ENCODE results near the gene XRCC4. TPM values are rescaled to one million over a fixed set of nuclear protein-coding genes. Genes with fewer than 3 reads are reported as not detected.
"Not testable (repeated sequence)": the region's sequence is repeated elsewhere in the genome, so short reads cannot be mapped to it uniquely, and the experiment has no call there.

Gene XRCC4
- total RNA-seq, 2 donors from 2014 or later, result 11.3 to 12.4 TPM

- no peak for ATAC-seq (replicated peaks)
- H3K36me3 Mint-ChIP-seq (ENCODE audit: low read depth), result no peaks in the 10 kb centered on the region
- no peaks in the 10 kb centered on the region for H3K4me1 Mint-ChIP-seq
Observed at GRCh38 chr5:83219077-83219476, 141.7 kb downstream of the XRCC4 start.

GRCh38 chr5:83219495-83219894 lies 142.1 kb downstream of the XRCC4 start:
- no peaks in the 10 kb centered on the region for H3K27me3 Mint-ChIP-seq
- H3K4me1 Mint-ChIP-seq, result no peaks in the 10 kb centered on the region
- no peaks in the 10 kb centered on the region for H3K36me3 Mint-ChIP-seq (ENCODE audit: low read depth)
- no peaks in the 10 kb centered on the region for H3K9me3 Mint-ChIP-seq
- no peak overlapping the region for H3K4me3 Mint-ChIP-seq
- H3K27ac Mint-ChIP-seq, result no peak overlapping the region
- ATAC-seq (replicated peaks), result no peak

More at GRCh38 chr5:83219077-83219476, 141.7 kb downstream of the XRCC4 start:
- Mint-ChIP-seq H3K4me3 (no peak overlapping the region), H3K9me3 (no peaks in the 10 kb centered on the region), H3K27ac (no peak overlapping the region), H3K27me3 (no peaks in the 10 kb centered on the region)

GRCh38 chr5:83220331-83220730 lies 143.0 kb downstream of the XRCC4 start:
- no peaks in the 10 kb centered on the region for H3K36me3 Mint-ChIP-seq (ENCODE audit: low read depth)
- no peak overlapping the region for H3K27ac Mint-ChIP-seq
- H3K9me3 Mint-ChIP-seq, result no peaks in the 10 kb centered on the region
- ATAC-seq (replicated peaks), result no peak
- H3K4me1 Mint-ChIP-seq, result no peaks in the 10 kb centered on the region
- H3K27me3 Mint-ChIP-seq, result no peaks in the 10 kb centered on the region
- no peak overlapping the region for H3K4me3 Mint-ChIP-seq

DNA sequence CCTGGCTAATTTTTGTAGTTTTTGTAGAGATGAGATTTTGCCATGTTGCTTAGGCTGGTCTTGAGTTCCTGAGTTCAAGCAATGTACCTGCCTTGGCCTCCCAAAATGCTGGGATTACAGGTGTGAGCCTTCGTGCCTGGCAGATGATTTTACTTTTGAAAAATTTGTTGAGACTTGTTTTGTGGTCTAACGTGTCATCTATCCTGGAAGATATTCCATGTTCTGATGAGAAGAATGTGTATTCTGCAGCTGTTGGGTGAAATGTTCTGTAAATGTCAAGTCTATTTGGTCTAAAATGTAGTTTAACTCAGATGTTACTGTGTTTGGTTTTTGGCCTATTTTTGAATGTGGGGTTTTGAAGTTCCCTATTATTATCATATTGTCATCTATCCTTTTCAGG lies 145.6 kb downstream of the XRCC4 start:
- Mint-ChIP-seq H3K27me3 (no peaks in the 10 kb centered on the region), H3K27ac (no peak overlapping the region), H3K9me3 (no peaks in the 10 kb centered on the region), H3K36me3 (ENCODE audit: low read depth) (no peaks in the 10 kb centered on the region), H3K4me1 (no peaks in the 10 kb centered on the region), H3K4me3 (no peak overlapping the region)
- ATAC-seq (replicated peaks), result no peak

DNA sequence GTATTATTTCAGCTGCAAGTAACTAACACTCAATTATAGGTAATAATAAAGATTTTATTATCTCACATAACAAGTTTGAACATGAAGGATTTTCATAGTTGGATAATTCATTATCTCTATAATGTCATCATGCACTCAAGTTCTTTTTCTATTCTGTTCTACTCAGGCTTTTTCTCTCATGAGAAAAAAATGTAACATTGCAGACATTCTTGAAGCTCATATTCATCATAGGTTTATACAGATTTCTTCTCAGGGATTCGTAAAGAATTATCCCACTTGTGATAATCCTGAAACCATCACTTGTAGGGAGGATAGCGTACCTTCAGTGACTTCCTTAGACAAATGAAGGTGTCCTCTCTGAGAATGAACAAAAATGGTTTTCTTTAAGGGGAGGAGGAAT lies 150.3 kb downstream of the XRCC4 start:
- Mint-ChIP-seq H3K4me1 (no peaks in the 10 kb centered on the region), H3K9me3 (no peaks in the 10 kb centered on the region), H3K27ac (no peak overlapping the region), H3K4me3 (no peak overlapping the region), H3K36me3 (ENCODE audit: low read depth) (no peaks in the 10 kb centered on the region), H3K27me3 (no peaks in the 10 kb centered on the region)
- no peak for ATAC-seq (replicated peaks)

DNA sequence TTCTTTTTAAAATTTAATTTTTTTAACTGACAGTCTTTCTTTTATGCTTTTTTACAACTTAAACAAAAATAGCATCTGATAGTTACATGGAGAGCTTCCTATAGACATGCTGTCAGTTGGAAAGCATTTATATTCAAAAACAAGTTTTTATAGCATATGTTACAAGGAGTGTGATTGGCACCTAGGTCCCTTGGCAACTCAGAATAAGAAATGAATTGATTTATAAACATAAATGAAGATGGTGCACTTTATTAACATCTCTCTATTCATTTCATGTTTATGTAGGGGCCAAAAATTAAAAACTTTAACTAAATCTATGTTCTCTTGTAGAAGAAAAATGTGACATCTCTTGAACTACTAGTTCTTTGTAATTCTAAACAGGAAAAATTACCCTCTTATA lies 153.2 kb downstream of the XRCC4 start:
- H3K4me3 Mint-ChIP-seq, result no peak overlapping the region
- H3K9me3 Mint-ChIP-seq, result no peaks in the 10 kb centered on the region
- ATAC-seq (replicated peaks), result no peak
- no peaks in the 10 kb centered on the region for H3K4me1 Mint-ChIP-seq
- H3K27me3 Mint-ChIP-seq, result no peaks in the 10 kb centered on the region
- no peaks in the 10 kb centered on the region for H3K36me3 Mint-ChIP-seq (ENCODE audit: low read depth)
- H3K27ac Mint-ChIP-seq, result no peak overlapping the region

GRCh38 chr5:83244516-83244915 lies 167.2 kb downstream of the XRCC4 start:
- H3K9me3 Mint-ChIP-seq, result no peaks in the 10 kb centered on the region
- no peak overlapping the region for H3K4me3 Mint-ChIP-seq
- H3K27ac Mint-ChIP-seq, result no peak overlapping the region
- no peaks in the 10 kb centered on the region for H3K27me3 Mint-ChIP-seq
- no peaks in the 10 kb centered on the region for H3K36me3 Mint-ChIP-seq (ENCODE audit: low read depth)
- no peak for ATAC-seq (replicated peaks)
- H3K4me1 Mint-ChIP-seq, result no peaks in the 10 kb centered on the region

DNA sequence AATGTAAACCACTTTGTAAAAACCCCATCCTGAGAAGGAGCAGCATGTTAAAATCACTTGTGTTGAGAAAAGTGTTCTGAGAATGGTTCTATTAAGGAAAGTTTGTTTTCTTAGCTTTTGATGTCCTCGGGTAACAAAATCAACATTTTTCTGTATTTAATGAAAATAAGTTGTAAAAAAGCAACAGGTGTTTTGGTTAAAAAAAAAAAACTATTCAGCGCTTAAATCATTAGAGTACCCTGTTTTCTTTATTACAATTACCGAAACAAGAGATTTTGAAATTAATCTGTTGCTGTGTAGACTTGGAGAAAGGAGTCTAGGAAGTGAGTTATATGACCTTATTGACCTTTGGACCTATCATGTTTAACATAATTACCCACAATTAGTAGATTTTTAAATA lies 167.7 kb downstream of the XRCC4 start:
- Mint-ChIP-seq H3K27ac (no peak overlapping the region), H3K27me3 (no peaks in the 10 kb centered on the region), H3K9me3 (no peaks in the 10 kb centered on the region), H3K36me3 (ENCODE audit: low read depth) (no peaks in the 10 kb centered on the region), H3K4me1 (no peaks in the 10 kb centered on the region), H3K4me3 (no peak overlapping the region)
- ATAC-seq (replicated peaks), result no peak

DNA sequence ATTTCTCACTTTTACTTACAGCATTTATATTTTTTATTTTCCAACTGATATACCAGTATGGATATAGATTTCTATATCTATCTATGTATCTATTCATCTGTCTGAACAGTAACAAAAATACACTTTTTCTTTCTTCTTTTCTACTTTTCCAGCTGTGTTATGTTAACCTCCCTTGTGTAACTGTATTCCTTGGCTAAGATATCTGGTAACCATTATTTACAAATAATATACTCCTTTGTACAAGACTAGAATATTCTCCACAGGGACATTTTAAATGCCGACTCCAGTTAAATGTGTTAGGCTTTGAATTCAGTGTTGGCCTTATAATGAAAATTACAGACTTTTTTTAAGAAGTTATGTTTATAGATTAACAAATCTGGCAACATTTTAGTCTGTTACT lies 168.7 kb downstream of the XRCC4 start:
- no peaks in the 10 kb centered on the region for H3K9me3 Mint-ChIP-seq
- no peak for ATAC-seq (replicated peaks)
- no peaks in the 10 kb centered on the region for H3K36me3 Mint-ChIP-seq (ENCODE audit: low read depth)
- no peaks in the 10 kb centered on the region for H3K4me1 Mint-ChIP-seq
- no peaks in the 10 kb centered on the region for H3K27me3 Mint-ChIP-seq
- H3K4me3 Mint-ChIP-seq, result no peak overlapping the region
- no peak overlapping the region for H3K27ac Mint-ChIP-seq

DNA sequence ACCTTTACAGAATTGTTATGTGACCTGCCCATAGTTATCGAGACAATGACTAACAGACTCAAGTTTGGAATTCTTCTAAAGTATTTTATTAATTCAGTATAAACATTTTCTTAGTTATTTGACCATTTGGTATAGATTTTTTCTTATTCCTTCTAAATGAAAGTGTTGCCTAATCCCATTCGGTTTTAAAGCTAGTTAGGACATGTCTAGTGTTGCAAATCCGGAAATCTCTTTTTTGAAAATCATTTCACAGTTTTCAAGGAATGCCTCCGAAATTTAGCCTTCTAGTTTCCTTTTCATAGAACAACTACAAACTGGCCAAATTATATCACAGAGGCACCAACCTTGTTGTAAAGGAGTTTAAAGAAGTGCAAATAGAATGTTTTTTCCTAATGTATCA lies 171.8 kb downstream of the XRCC4 start:
- Mint-ChIP-seq H3K36me3 (ENCODE audit: low read depth) (no peaks in the 10 kb centered on the region), H3K9me3 (no peaks in the 10 kb centered on the region), H3K4me1 (no peaks in the 10 kb centered on the region), H3K27ac (no peak overlapping the region), H3K27me3 (no peaks in the 10 kb centered on the region), H3K4me3 (no peak overlapping the region)
- no peak for ATAC-seq (replicated peaks)

GRCh38 chr5:83251849-83252248 lies 174.5 kb downstream of the XRCC4 start:
- ATAC-seq (replicated peaks), result no peak
- H3K4me1 Mint-ChIP-seq, result no peaks in the 10 kb centered on the region
- no peak overlapping the region for H3K4me3 Mint-ChIP-seq
- H3K27ac Mint-ChIP-seq, result no peak overlapping the region
- H3K36me3 Mint-ChIP-seq (ENCODE audit: low read depth), result no peaks in the 10 kb centered on the region
- H3K27me3 Mint-ChIP-seq, result no peaks in the 10 kb centered on the region
- no peaks in the 10 kb centered on the region for H3K9me3 Mint-ChIP-seq

DNA sequence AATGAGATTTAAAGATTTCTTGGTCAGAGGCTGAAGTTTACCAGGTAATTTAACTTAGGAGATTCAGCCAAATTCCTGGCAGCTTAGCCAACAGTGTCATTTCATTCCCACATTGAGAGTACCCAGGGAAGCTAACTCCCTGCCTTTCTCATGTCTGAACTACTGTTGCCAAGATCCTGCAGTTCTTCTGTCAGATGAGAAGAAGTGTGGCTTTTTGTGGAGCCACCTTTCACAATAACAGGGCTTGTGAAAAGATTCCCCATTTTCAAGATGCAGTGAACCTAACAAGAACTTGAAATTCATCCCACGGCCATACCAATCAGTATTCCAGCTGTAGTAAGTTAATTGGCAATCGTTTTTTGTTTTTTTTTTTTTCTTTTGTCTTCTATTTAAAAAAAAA lies 176.4 kb downstream of the XRCC4 start:
- Mint-ChIP-seq H3K4me1 (no peaks in the 10 kb centered on the region), H3K9me3 (no peaks in the 10 kb centered on the region), H3K4me3 (no peak overlapping the region), H3K36me3 (ENCODE audit: low read depth) (no peaks in the 10 kb centered on the region), H3K27me3 (no peaks in the 10 kb centered on the region), H3K27ac (no peak overlapping the region)
- ATAC-seq (replicated peaks), result no peak

DNA sequence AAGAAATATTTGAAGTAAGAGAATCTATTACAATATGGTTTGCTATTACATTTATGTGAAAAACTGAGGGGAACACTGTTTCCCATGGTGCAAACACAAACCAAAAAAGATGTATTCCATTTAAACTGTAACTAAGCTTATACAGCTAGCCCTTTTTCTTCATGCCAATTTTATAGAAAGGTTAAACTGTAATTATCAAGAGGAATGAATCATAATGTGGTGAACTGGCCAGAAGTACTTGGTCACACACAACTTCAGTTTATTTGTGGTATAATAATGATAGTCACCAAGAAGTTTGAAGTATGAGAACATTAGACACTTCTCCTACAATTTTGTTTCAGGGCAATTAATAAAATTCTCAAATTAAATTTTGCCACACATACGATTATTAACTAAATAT lies 177.9 kb downstream of the XRCC4 start:
- no peak for ATAC-seq (replicated peaks)
- Mint-ChIP-seq H3K4me1 (no peaks in the 10 kb centered on the region), H3K36me3 (ENCODE audit: low read depth) (no peaks in the 10 kb centered on the region), H3K27ac (no peak overlapping the region), H3K4me3 (no peak overlapping the region), H3K9me3 (no peaks in the 10 kb centered on the region), H3K27me3 (no peaks in the 10 kb centered on the region)

GRCh38 chr5:83256091-83256780 lies 178.9 kb downstream of the XRCC4 start:
- no peak overlapping the region for H3K27ac Mint-ChIP-seq
- H3K4me1 Mint-ChIP-seq, result no peaks in the 10 kb centered on the region
- no peaks in the 10 kb centered on the region for H3K27me3 Mint-ChIP-seq
- no peak for ATAC-seq (replicated peaks)
- no peak overlapping the region for H3K4me3 Mint-ChIP-seq
- H3K9me3 Mint-ChIP-seq, result no peaks in the 10 kb centered on the region
- H3K36me3 Mint-ChIP-seq (ENCODE audit: low read depth), result no peaks in the 10 kb centered on the region

DNA sequence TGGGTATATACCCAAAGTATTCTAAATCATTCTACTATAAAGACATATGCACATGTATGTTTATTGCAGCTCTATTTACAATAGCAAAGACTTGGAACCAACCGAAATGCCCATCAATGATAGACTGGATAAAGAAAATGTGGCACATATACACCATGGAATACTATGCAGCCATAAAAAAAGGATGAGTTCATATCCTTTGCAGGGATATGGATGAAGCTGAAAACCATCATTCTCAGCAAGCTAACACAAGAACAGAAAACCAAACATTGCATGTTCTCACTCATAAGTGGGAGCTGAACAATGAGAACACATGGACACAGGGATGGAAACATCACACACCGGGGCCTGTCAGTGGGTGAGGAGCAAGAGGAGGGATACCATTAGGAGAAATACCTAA lies 180.3 kb downstream of the XRCC4 start:
- not testable (repeated sequence) for H3K27ac Mint-ChIP-seq; ATAC-seq (replicated peaks); H3K9me3 Mint-ChIP-seq; H3K27me3 Mint-ChIP-seq; H3K36me3 Mint-ChIP-seq (ENCODE audit: low read depth); H3K4me1 Mint-ChIP-seq; H3K4me3 Mint-ChIP-seq

DNA sequence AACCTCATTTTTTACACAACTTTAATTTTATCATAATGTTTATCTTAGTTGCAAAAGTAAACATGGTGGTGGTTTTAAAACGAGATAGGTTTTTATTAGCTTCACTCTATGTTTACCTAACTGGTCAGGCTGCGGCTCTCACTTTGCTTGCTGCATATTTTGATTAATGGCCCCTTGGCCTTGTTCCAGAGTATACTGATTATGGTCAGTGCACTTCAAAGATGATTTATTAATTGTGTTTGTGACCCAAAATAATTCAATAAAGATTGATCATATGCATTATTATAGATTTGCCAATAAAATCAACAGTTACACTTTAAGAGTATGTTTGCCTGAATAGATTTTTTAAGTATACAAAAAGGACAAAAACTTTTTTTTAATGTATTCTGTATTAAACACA lies 188.0 kb downstream of the XRCC4 start:
- Mint-ChIP-seq H3K9me3 (no peaks in the 10 kb centered on the region), H3K27me3 (no peaks in the 10 kb centered on the region), H3K36me3 (ENCODE audit: low read depth) (no peaks in the 10 kb centered on the region), H3K4me3 (no peak overlapping the region), H3K27ac (no peak overlapping the region), H3K4me1 (no peaks in the 10 kb centered on the region)
- no peak for ATAC-seq (replicated peaks)
